GM18873 (cell line): Measurements from ENCODE around the gene PHC1.

Experiments used
- ATAC-seq: cut with Tn5 transposase; IDR thresholded peaks from one replicate; pipeline ENCODE4 v1.9.1; 2021; ENCODE audit warnings: mild to moderate bottlenecking, moderate library complexity, moderate number of reproducible peaks; ENCODE audit not compliant: unreplicated experiment, low FRiP score

Gene PHC1

DNA sequence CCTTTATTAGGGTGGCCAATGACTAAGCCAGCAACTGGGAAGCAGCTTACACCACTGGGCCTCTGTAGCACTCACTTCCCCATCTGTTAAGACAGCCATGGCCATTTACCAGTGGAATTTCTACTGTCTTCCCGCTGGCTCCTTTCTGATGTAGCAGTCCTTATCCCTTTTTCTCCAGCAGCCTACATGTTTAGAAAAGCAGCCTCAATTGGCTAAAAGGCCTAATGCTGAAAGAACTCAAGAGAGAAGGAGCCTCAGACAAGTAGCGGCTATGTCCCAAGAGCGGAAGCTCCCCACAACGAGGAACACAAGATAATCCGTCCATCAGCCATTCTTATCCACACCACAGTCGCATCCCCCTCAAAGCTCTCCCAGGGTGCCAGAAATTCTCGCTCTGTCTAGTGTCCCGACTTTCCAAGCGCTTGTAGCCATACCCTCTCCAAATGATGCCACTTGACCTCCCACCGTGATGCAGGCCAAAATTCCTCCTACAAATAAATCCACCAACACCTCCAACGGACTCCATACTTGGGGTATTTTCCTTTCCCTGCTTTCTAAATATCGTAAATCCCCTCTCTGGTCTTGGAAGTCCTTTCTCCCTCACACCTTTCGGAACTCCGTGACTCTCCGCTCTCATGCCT, 34.5 kb downstream of the PHC1 start:
- ATAC-seq: no peak

DNA sequence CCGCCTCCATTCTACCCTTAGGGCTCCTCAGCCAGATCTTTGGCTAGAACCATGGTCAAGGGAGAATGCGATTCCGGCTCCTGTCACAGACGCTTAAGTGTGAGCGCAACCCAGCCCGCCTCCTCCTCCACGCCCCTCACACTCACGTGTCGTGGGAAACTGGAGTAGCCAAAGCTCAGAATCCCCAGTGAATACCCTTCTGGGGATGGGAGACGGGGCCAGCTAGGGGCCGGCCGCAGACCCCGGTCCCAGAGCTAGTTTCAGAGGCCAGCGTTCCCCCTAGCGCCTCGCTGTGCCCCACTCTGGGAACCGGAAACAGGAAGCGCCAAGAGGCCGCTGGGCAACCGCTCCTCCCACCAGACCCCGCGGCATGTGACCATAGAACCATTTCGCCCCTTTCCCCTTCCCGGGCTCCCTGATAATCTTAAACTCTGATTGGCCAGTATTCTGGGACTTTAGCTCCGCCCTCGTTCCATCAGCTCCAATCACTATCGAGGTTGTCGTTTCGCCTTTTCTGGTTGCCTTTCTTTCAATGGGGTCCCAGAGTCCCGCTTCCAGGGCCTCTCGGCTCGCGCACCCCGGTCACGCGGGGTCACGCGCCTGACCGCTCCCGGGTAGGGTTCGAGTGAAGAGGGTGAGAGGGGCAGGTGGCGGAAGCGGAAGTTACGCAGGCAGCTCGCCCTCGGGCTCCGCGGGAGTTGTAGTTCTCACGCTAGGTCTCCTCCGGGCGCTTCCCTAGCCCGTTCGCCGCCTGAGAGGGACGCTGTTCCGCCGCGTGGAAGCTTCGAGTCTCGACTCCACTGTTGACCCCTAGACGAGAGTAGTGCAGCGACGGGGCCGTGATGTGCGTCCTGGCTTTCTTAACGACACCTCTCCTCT, 35.3 kb downstream of the PHC1 start, which contains the start of gene M6PR:
Gene M6PR (minus strand): TSS at position 304 of the 879 bp plus-strand sequence. CDS start 3,241 bp downstream, outside the sequence.
- ATAC-seq: peak; percentile 78

DNA sequence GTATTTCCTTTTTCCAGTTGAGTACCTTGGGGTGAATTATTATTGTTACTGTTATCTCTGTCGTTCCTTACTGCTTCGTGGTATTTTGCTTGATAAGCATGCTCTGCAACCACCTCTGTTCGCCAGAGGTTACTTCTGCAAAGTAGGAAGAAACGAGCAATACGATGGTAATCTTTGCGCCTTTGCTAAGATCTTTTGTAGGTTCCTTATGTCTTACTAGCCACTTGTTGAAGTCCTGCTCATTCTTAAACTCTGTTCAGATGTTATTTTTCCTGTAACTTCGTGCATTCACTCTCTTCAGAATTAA, 35.9 kb downstream of the PHC1 start:
- ATAC-seq: peak; percentile 9

DNA sequence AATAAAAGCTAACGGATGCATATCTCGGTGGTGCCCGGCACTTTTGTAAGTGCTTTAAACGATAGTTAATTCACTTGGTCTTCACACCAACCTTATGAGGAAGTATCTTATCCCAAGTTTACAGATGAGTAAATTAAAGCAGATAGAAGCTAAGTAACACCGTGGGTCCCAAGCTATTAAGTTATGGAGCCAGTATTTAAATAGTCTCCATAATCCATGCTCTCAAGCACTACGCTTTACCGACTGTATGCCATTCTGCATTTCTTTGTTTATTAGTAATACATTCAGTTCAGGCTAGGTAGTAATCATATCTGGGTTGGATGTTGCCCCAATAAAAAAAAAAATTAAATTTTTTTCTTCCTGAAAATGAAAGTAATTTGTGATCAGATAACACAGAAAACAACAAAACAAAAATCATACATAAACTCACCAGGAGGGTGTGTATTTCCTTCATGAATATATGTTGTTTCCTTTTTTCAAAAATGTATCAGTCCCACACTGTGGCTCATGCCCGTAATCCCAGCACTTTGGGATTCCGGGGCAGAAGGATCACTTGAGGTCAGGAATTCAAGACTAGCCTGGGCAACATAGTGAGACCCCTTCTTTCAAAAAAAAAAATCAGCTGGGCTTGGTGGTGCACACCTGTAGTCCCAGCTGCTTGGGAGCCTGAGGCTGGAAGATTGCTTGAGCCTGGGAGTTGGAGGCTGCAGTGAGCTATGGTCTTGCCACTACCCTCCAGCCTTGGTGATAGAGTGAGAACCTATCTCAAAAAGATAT, 36.6 kb downstream of the PHC1 start:
- no peak for ATAC-seq

DNA sequence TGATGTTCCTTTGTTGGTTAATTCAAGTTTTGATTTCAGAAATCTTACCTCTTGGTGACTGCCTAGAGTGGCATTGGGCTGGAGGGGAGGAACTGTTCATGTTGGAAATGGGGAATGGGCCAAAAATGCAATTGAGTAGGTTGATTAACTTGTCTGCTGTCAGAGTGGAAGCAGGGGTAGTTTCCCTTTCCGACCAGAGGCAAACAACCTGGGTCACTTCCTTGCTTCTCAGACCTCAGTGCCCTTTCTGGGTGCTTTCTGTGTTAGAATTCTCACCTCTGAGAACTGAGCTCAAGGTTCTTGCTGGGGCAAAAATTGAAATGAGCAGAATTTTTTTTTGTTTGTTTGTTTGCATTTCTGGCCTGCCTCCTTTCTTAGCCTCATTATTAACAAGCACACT, 37.4 kb downstream of the PHC1 start:
- ATAC-seq: no peak

DNA sequence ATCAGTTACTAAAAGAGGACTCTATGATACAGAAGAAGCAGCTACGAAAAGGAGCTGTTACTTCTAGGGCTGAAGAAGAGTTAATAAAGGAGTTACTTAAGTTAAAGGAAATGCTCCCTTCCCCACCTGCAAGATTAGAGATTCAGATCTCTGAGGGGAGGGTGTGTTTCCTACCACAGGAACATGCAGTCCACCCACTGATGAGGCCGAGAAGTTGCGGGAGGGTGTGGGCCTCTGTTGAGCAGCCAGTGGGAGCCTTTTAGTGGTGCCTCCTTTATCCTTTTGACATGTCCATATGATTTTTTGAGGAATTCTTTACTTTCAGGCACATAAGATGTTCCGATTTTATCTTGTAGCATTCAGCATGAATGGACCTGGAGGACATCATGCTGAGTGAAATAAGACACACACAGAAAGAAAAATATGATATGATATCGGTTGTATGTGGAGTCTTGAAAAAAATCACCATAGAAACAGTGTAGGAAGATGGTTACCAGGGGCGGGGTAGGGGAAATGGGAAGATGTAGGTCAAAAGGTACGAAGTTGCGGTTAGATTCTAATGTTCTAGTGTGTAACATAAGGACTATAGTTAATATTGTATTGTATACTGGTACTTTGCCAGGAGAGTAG, 39.6 kb downstream of the PHC1 start:
- ATAC-seq: no peak

DNA sequence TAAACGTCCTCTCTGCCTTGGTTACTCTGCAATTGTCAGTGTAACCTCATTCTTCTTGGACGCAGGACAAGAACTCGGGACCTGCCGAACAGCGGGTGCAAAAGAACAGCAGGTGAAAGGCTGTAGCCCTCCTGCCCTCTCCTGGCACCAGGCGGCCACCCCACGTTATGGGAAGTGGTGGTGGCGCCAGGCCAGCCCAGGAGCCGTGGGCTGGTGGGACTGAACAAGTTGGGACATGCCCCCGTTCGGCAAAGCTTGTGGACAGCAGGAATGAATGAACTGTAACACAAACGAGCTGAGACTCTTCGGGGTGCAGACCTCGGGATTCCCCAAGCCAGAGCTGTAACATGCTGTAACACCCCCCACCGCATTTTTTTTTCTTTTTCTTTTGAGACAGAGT, 41.8 kb downstream of the PHC1 start:
- no peak for ATAC-seq

DNA sequence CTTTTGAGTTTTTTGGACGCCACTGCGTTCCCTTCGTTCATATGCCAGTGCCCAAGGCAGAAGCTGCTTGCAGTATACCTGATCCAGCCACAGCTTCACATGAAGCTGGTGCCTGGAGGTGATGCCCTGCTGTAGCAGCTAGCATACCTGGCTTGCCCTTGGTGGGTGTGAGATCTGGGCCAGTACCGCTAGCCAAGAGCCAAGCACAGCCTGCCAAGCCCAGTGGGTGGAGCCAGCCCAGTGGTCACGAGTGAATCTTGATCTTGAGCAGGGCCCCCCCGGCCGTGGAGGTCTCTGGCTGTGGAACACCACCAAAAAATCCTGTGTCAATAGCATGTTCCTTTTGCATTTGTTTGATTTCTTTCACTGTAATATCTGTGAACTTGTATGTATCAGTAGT, 42.5 kb downstream of the PHC1 start:
- ATAC-seq: no peak

DNA sequence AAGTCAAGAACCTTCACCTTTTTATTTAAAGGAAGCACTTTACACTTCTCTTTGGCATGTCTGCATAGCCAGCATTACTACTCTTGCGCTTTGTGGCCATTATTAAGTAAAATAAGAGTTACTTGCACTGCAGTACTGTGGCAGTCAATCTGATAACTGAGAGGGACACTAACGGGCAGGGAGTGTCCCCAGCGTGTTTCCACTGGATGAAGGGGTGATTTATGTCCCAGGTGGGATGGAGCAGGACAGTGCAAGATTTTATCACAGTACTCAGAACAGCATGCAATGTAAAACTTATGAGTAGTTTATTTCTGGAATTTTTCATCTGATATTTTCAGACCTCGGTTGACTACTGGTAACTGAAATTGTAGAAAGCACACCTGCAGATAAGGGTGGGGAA, 43.3 kb downstream of the PHC1 start:
- no peak for ATAC-seq

DNA sequence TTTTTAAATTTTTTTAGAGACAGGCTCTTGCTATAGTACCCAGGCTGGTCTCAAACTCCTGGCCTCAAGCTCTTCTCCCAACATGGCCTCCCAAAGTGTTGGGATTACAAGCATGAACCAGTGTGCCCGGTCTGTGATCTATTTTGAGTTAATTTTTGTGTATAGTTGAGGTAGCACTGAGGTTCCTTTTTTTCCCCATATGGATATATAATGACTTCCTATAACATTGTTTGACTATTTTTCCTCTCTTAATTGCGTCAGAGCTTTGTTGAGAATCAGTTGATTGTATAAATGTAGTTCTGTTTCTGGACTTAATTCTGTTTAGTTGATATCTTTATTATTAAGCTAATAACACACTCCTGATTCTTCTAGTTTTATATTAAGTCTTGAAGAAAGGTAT, 43.8 kb downstream of the PHC1 start:
- no peak for ATAC-seq

DNA sequence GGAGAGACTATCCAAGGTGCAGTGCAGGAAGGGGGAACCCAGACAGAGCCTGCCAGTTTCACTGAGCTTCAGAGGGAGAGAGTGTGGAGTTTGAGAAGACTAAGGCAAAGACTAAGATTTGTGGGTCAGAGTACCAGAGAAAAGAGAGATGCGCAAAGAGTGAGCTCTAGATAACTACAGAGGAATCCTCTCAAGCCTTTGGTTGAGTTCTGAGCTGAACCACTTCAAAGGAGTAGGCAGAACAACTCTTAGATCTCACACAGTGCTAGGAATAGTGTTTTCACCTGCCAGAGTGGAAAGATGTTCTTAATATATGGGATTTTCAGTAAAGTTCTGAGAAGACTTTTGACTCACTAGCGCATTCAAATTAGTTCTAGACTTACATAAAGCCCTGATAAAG, 45.9 kb downstream of the PHC1 start:
- no peak for ATAC-seq

DNA sequence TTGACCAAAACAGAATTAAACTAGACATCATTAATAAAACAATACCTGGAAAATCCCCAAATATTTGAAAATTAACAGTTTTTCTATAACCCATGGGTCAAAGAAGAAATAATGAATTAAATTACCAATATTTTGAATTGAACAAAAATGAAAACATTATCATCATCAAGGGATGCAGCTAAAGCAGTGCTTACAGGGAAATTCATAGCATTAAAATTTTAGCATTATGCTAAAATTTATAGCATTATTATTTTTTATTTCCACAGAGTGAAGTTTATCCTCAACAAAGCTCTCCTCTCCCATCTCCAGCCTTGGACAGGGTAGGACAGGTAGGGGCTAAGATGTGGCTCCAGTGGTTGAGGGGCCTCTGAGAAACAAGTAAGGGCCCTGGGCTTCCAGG, 54.5 kb downstream of the PHC1 start:
- no peak for ATAC-seq

DNA sequence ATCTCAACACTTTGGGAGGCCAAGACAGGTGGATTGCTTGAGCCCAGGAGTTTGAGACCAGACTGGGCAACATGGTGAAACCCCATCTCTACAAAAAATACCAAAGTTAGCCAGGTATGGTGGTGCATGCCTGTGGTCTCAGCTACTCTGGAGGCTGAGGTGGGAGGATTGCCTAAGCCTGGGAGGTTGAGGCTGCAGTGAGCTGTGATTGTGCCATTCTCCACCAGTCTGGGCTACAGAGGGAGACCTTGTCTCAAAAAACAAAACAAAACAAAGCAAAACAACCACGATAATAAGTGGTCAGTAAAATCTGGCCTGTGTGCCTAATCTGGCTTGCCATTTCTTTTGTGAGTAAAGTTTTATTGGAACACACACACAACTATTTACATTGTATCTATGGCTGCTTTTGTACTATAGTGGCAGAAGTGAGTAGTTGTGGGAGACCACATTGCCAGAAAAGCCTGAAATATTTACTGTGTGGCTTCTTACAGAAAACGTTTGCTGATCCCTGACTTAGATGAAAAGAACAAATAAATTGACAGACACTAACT, 55.6 kb downstream of the PHC1 start:
- no peak for ATAC-seq

DNA sequence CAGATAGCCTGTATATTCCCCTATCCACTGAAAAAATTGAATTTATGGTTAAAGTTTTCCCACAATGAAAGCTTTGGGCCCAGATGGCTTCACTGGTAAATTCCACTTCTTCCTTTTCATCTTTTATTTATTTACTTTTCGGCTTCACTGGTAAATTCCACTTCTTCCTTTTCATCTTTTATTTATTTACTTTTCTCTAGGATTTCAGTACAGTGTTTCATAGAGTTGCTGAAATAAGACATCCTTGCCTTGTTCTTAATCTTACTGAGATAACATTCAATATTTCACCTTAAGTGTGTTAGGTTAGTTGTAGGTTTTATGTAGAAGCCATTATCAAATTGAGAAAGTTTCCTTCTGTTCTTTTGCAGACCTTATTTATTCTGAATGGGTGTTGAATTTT, 56.1 kb downstream of the PHC1 start:
- ATAC-seq: no peak

DNA sequence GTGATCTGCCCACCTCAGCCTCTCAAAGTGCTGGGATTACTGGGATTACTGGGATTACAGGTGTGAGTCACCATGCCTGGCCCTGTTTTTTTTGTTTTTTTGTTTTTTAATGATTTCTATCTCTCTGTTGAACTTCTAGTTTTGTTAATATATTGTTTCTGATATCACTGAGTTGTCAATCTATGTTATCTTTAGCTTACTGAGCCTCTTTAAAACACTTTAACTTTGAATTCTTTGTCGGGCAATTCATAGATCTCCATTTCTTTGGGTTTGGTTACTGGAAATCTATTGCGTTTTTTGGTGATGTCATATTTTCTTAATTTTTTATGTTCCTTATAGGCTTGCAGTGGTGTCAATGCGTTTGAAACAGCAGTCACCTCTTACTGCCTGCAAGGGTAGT, 65.8 kb downstream of the PHC1 start:
- no peak for ATAC-seq

DNA sequence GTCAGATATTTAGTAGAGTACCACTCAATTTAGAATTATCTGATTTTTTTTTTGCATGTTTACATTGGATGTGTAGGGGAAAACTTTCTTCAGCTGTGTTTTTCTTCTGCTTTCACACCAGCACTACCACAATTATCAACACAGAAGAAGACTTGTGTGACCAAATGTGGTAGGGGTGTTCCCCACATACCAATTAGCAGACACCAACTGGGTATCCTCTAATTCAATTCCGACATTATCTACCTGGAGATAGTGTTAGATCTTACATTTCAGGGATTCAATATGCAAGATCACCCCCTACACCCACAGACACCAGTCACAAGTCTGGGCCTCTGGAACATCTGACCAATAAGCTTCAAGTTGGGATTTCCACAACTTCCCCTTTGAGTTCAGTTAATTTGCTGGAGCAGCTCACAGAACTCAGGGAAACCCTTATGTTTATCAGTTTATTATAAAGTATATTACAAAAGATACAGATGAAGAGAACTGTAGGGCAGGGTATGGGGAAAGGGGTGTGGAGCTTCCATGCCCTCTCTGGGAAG, 71.0 kb downstream of the PHC1 start:
- no peak for ATAC-seq

DNA sequence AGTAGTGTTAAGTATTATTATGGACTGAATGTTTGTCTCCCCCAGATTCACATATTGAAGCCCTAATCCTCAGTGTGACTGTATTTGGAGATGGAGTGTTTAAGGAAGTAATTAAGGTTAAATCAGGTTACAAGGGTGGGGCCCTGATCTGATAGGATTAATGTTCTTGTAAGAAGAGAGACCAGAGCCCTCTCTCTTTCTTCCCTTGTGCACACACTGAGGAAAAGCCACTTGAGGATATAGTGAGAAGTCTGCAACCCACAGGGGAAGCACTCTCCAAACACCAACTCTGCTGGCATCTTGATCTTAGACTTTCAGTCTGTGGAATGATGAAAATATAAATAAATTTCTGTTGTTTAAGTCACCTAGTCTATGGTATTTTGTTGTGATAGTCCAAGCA, 72.9 kb downstream of the PHC1 start:
- ATAC-seq: no peak

DNA sequence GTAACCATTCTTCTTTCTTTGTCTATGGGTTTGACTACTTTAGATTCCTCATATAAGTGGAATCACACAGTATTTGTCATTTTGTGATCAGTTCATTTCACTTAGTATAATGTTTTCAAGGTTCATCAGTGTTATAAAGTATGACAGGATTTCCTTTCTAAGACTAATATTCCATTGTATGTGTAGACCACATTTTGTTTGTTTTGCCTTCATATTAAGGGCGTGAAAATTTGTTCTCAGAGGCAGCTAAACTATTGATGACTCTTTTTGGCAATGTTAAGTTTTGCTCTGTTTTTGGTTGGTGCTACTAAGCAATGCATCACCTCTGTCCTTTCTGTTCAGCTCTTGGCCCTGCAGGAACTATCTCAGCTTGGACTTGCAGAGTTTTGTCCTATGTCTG, 73.4 kb downstream of the PHC1 start:
- no peak for ATAC-seq

DNA sequence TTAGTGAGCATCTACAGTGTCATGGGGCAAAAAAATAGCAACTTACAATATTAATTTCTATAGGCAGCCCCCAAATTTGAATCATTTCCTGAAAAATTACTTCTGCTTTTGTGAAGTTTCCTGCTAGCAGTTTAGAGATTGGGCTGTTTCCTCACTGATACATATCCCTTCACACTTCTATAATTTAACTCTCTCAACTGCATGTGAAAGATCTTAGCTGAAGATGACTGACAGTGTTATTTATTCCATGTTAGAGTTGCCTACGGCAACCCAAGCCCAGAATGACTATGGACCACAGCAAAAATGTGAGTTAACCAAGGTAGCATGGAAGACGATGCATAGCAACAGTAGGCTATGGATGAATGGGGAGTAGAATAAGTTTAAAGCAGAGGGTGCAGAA, 75.1 kb downstream of the PHC1 start, which contains the start of gene KLRG1:
Gene KLRG1 (plus strand): TSS at position 134 of the 400 bp plus-strand sequence. CDS start 90 bp downstream, at position 224.
- no peak for ATAC-seq
